Adrenal gland (tissue), 12 donors: ENCODE data around the gene AXL. TPM values are rescaled to one million over a fixed set of nuclear protein-coding genes. Genes with fewer than 3 reads are reported as not detected.
A peak's percentile ranks its signal among the peaks of the same experiment; 100 is the strongest.

ENCODE experiments used
- DNase-seq, 7 donors: peaks; one replicate each; pipeline ENCODE4 v3.0.0-alpha.2; 2019 to 2020
- H3K27ac ChIP-seq, 5 donors: fragments of 200-600 bp; sonication (generic) in 4 of 5; 1 replicate in 3 of 5; 2 replicates in 2 of 5; pipeline versions ENCODE4 v1.5.1 to v1.8.0; 2016 to 2020; ENCODE audit warnings: mild to moderate bottlenecking in 1 of 5
- H3K27me3 ChIP-seq: fragments of 200-600 bp; 2 replicates; pipeline ENCODE4 v1.8.0; 2021
- H3K36me3 ChIP-seq, 2 donors: fragments of 200-600 bp; replicated peaks in 1 of 2; 1 replicate in 1 of 2; 2 replicates in 1 of 2; pipeline versions ENCODE4 v1.5.1 to v1.8.0; 2018 to 2022
- H3K4me1 ChIP-seq, 2 donors: fragments of 200-600 bp; replicated peaks in 1 of 2; 1 replicate in 1 of 2; 2 replicates in 1 of 2; pipeline versions ENCODE4 v1.5.1 to v1.8.0; 2018 to 2021
- H3K4me3 ChIP-seq, 4 donors: fragments of 200-600 bp; sonication (generic) in 3 of 4; one replicate each; pipeline ENCODE4 v1.5.1; 2016 to 2018
- H3K9me3 ChIP-seq, 3 donors: fragments of 200-600 bp; sonication (generic) in 1 of 3; replicated peaks in 1 of 3; 1 replicate in 2 of 3; 2 replicates in 1 of 3; pipeline versions ENCODE4 v1.5.1 to v1.8.0; 2016 to 2021
- POLR2A ChIP-seq, 2 donors: fragments of 450-650 bp; IDR thresholded peaks; one replicate each; pipeline ENCODE4 v1.6.1; 2017; ENCODE audit warnings: antibody characterized with exemption in 2 of 2, mild to moderate bottlenecking in 2 of 2, moderate library complexity in 1 of 2
- WGBS, 4 donors: extraction: QIAGEN DNeasy Blood & Tissue Kit in 2 of 4; methylation state at CpG; one replicate each; pipeline versions ENCODE4 v1.1.5 to v1.1.7; 2013 to 2017; 5-methylcytosine and 5-hydroxymethylcytosine counted together
- intact Hi-C, 2 donors: fragments of 100-400 bp; cut with DNase I; formaldehyde crosslinking; loops; one replicate each; pipeline versions ENCODE4 v1.14.1 to v1.15.0; 2022 to 2023
- polyA plus RNA-seq, 3 donors: library from polyadenylated mRNA; stranded (reverse); fragments of 200-250 nt in 2 of 3; fragments of 350-450 nt in 1 of 3; fragmentation: Illumina TruSeq in 1 of 3; extraction: RNeasy Lipid Tissue Mini Kit (QIAGEN cat#74804) in 1 of 3; gene quantifications; one replicate each; pipeline ENCODE4 v1.2.3, GENCODE V29; 2013 to 2014
- total RNA-seq, 9 donors: library from RNA; depleted of rRNA in 4 of 9; stranded (reverse); fragments of >200 nt in 4 of 9; fragments of 120-200 nt in 1 of 9; fragmentation: NEBNext Ultra II Directional in 1 of 9; extraction: Animal tissue kit (Norgen Biotek cat#: 25700) in 1 of 9; gene quantifications; one replicate each; pipeline versions ENCODE4 v1.1.0 to v1.2.4, GENCODE V29; 2013 to 2023
- TF ChIP-seq, protein P1 (sequence below), 6 experiments: fragments of 450-650 bp in 4 of 6; fragments of 200-600 bp in 2 of 6; sonication (generic) in 1 of 6; IDR thresholded peaks; 1 replicate in 5 of 6; 2 replicates in 1 of 6; pipeline versions ENCODE4 v1.5.1 to v1.8.0; 2016 to 2021; ENCODE audit warnings: antibody characterized with exemption in 6 of 6, mild to moderate bottlenecking in 2 of 6, moderate library complexity in 1 of 6
- donor health status: healthy with polysubstance abuse.
- donor health status: Bipolar disorder and iron deficiency.
- donor health status: DM: yes; HTN: yes; CAD: no.
- donor health status: DM: no; HTN: no; CAD: no.
- donor health status: DM: no; HTN: no; CAD: no.
- donor health status: DM: yes; HTN: yes; CAD: no.

The AXL gene
- total and polyA plus RNA-seq, 12 donors = 12.0 to 105 (median 50.0) TPM

DNA sequence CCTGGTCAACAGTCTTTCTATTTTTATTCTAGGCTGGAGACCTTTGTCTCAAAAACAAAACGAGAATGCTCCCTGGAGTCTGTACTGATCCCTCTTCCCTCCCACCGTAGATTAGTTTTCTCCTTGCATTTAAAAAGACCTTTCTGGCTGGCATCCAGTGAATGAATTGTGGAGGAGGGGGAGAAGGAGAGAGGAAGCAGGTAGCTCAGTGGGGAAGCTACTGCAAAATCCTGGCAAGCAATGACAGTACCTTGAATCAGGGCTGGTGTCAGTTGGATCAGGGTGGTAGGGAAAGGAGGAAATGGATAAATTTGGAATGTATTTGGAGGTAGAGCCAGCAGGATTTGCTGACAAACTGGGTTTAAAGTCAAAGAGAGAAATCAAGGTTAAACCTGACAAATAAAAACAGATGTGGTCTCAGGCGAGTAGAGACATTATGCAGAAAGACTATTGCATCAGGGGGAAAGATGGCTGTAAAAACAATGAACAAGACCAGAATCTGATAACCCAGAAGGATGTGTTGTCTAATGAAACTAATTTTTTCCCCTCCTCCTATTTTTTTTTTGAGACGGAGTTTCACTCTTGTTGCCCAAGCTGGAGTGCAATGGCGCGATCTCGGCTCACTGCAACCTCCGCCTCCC lies 29.5 kb upstream of the AXL start:
- Histone ChIP-seq H3K27ac (no peak overlapping the region), H3K4me1 (peaks cover 0 to 10% of the 10 kb centered on the region in 2 donors), H3K9me3 (no peaks in the 10 kb centered on the region), H3K36me3 (no peaks in the 10 kb centered on the region), H3K27me3 (peaks cover 6% of the 10 kb centered on the region), H3K4me3 (no peak overlapping the region)
- intact Hi-C loops = no loop called here
- WGBS, 4 donors = 52 to 58% (median 58%) methylated on average over 8 of the region's 8 CpGs
- TF ChIP-seq POLR2A (IDR thresholded peaks at IDR 0.05) = no peak
- TF ChIP-seq, protein P1, sequence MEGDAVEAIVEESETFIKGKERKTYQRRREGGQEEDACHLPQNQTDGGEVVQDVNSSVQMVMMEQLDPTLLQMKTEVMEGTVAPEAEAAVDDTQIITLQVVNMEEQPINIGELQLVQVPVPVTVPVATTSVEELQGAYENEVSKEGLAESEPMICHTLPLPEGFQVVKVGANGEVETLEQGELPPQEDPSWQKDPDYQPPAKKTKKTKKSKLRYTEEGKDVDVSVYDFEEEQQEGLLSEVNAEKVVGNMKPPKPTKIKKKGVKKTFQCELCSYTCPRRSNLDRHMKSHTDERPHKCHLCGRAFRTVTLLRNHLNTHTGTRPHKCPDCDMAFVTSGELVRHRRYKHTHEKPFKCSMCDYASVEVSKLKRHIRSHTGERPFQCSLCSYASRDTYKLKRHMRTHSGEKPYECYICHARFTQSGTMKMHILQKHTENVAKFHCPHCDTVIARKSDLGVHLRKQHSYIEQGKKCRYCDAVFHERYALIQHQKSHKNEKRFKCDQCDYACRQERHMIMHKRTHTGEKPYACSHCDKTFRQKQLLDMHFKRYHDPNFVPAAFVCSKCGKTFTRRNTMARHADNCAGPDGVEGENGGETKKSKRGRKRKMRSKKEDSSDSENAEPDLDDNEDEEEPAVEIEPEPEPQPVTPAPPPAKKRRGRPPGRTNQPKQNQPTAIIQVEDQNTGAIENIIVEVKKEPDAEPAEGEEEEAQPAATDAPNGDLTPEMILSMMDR (IDR thresholded peaks at IDR 0.05) = no peak
- DNase-seq = no peak

DNA sequence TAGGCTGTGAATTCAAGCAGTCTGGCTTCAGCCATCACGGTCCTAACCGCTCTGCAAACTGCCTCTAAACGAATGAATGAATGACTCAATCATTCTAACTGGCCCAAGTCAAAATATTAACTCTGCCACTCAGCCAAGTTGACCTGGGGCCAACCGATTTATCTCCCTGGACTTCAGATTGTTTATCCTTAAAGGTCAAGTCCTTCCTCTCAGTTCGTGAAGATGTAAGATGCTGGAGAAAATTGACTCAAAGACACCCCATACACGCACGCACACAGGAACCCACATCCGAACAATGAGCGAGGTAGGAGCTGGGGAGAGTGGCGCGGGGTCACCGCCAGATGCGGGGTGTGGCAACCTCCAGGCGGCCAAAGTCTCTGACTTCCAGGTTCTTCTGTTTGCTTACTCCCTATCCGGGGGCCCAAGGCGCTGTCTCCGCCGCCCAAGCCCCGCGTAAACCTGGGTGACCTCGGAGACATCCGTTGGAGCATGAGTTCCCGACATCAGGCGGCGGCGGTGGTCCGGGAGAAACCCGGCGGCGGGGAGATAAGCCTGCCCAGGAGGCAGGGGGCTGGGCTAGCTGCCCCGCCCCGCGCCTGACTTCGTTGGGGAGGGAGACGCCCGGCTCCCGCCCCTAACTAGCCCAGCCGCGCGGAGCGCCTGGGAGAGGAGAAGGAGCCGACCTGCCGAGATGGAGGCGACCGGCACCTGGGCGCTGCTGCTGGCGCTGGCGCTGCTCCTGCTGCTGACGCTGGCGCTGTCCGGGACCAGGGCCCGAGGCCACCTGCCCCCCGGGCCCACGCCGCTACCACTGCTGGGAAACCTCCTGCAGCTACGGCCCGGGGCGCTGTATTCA lies 26.2 kb upstream of the AXL start, which contains the start of gene CYP2S1:
Gene CYP2S1 (plus strand): TSS at position 646 of the 856 bp plus-strand sequence. CDS start 46 bp downstream, at position 692.
- no peak for DNase-seq
- intact Hi-C loops = no loop called here
- Histone ChIP-seq H3K27ac (no peak within 1 kb of the TSS), H3K36me3 (no peaks in the 10 kb centered on the region), H3K4me1 (peaks cover 0 to 10% of the 10 kb centered on the region in 2 donors), H3K4me3 (peak within 1 kb of the TSS in 1 of 4 donors; percentile 49), H3K9me3 (no peaks in the 10 kb centered on the region), H3K27me3 (peaks cover 6% of the 10 kb centered on the region)
- no peak for TF ChIP-seq POLR2A (IDR thresholded peaks at IDR 0.05)
- TF ChIP-seq, protein P1 (IDR thresholded peaks at IDR 0.05) = no peak
- 7 to 20% (median 9%) methylated on average over 6 to 58 of the region's 58 CpGs for WGBS, 4 donors

DNA sequence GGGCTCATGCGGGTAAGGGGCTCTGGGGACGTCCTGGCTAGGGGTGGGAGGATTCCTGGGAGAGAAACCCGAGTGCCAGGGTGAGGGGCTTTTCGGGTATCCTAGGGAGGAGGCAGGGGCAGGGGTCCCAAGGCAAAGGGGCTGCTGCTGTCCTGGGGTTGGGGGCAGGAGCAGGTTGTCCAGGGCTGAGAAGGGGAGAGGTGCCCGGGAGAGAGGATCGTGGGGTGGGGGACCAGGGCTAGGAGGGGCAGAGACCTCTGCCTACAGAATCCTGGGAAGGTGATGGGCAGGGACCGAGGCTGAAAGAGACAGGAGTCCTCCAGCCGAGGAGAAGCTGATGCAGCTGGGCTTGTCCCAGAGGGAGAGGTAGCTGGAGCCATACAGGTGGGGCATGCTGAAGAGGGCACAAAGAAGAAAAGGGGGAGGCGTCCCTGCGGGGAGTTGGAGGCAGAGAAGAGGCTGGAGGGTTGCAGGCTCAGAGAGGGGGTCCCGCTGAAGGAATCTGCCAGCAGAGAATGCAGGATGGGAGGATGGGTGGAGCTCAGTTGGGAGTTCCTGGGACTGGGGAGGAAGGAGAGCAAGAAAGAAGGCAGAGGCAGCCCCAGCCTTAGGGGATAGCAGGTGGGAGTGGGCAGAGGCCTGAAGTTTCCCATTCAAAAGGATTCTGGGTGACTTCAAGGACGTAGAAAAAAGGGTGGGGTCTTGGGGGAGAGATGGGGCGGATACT lies 25.4 kb upstream of the AXL start:
- WGBS, 4 donors = 24 to 51% (median 31%) methylated on average over 11 to 13 of the region's 13 CpGs
- peaks cover 6% of the 10 kb centered on the region for H3K27me3 ChIP-seq
- H3K27ac ChIP-seq = no peak overlapping the region
- no peak for TF ChIP-seq POLR2A (IDR thresholded peaks at IDR 0.05)
- TF ChIP-seq, protein P1 (IDR thresholded peaks at IDR 0.05) = no peak
- H3K36me3 ChIP-seq = no peaks in the 10 kb centered on the region
- no peak for DNase-seq
- H3K4me3 ChIP-seq = peak overlapping the region in 1 of 4 donors; percentile 49
- no peaks in the 10 kb centered on the region for H3K9me3 ChIP-seq
- peaks cover 0 to 10% of the 10 kb centered on the region in 2 donors for H3K4me1 ChIP-seq
- intact Hi-C loops = no loop called here

DNA sequence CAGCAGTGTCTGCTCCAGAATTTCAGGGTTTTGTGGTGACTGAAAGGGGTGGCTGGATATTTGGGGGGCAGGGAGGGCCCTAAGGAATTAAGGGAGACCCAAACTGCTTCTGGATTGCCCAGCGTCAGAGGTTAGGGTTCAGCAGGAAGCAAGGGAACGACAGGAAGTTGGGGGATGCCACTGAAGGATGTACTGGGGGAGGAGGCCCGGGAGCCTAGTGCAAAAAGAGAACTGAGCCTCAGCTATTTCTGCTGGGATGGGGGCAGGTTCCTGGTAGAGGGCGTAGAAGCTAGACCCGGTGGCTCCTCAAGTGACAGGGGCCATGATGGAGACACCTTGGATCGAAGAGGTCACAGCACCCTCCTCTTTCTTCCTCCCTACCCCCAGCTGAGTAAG lies 24.9 kb upstream of the AXL start:
- WGBS, 4 donors = 55 to 76% (median 58%) methylated on average over 6 of the region's 6 CpGs
- no peak for TF ChIP-seq POLR2A (IDR thresholded peaks at IDR 0.05)
- TF ChIP-seq, protein P1 (IDR thresholded peaks at IDR 0.05) = no peak
- Histone ChIP-seq H3K36me3 (no peaks in the 10 kb centered on the region), H3K27me3 (peaks cover 6% of the 10 kb centered on the region), H3K9me3 (no peaks in the 10 kb centered on the region), H3K4me3 (no peak overlapping the region), H3K4me1 (peaks cover 0 to 10% of the 10 kb centered on the region in 2 donors), H3K27ac (no peak overlapping the region)
- DNase-seq = no peak
- intact Hi-C loops = no loop called here
